AG04449 (cell line): Measurements from ENCODE around the gene RTCA.

ENCODE experiments used
- CTCF ChIA-PET: fragments of 350-600 bp; formaldehyde crosslinking; extraction: SDS; loops from one replicate; lab custom pipeline; 2021; ENCODE audit warnings: antibody characterized with exemption; lab: Yijun Ruan, JAX
- POLR2A ChIA-PET: fragments of 400-600, 350-600 bp; formaldehyde crosslinking; extraction: SDS; loops from one replicate; lab custom pipeline; 2020; ENCODE audit warnings: antibody characterized with exemption, inconsistent platforms; lab: Yijun Ruan, JAX
- DNase-seq: peaks from one replicate; pipeline ENCODE4 v3.0.0-alpha.2; 2010; ENCODE audit warnings: low read depth, low spot score
- H3K4me3 ChIP-seq: 2 replicates; pipeline ENCODE4 v1.5.1; 2011; ENCODE audit warnings: low read depth, mild to moderate bottlenecking, control low read depth, low read length
- CTCF ChIP-seq: IDR thresholded peaks from one replicate; pipeline ENCODE4 v1.5.1; 2011; ENCODE audit warnings: mild to moderate bottlenecking, moderate library complexity, low read length, control low read depth, inconsistent platforms; ENCODE audit not compliant: insufficient read depth; ENCODE audit errors: missing control alignments

RTCA gene

DNA sequence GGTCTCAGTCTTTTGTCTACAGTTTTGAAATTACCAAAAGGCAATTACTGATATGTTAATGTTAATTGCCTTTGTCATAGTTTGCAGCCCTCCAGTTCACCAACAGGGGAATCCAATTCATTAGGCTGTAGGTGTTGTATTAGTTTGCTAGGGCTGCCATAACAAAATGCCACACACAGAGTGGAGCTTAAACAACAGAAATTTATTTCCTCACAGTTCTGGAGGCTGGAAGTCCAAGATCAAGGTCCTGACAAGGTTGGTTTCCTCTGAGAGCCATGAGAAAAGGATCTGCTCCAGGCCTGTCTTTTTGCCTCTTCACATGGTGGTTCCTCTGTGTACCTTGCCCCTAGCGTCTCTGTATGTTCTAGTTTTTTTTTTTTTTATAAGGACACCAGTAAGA lies 1.3 kb downstream of the RTCA start:
- POLR2A ChIA-PET: no interaction called here
- DNase-seq: no peak

GRCh38 chr1:100268202-100268601 lies 2.2 kb downstream of the RTCA start:
- CTCF ChIA-PET: interaction anchor here (1.0 kb wide), 1 partner anchor 22 kb away, joined by 3 read pairs; no protein-coding TSS in a partner anchor
- no peak for TF ChIP-seq CTCF
- POLR2A ChIA-PET: no interaction called here
- DNase-seq: no peak
- no peak overlapping the region for H3K4me3 ChIP-seq

More for the DNA sequence above, 1.3 kb downstream of the RTCA start:
- peak overlapping the region; percentile 90 for H3K4me3 ChIP-seq
- TF ChIP-seq CTCF: no peak
- CTCF ChIA-PET: interaction anchor here (1.7 to 2.7 kb wide), 2 partner anchors 191 to 460 kb away, joined by 4 to 16 read pairs; no protein-coding TSS in a partner anchor

- CTCF ChIA-PET: no interaction called here
- H3K4me3 ChIP-seq: no peak overlapping the region
- no peak for DNase-seq
- TF ChIP-seq CTCF: no peak
- POLR2A ChIA-PET: no interaction called here
Observed at GRCh38 chr1:100277866-100278265, 11.8 kb downstream of the RTCA start.

- ChIA-PET POLR2A (no interaction called here), CTCF (no interaction called here)
- H3K4me3 ChIP-seq: no peak overlapping the region
- DNase-seq: no peak
- no peak for TF ChIP-seq CTCF
Observed at GRCh38 chr1:100279358-100279923, 13.4 kb downstream of the RTCA start.

- DNase-seq: no peak
- no peak overlapping the region for H3K4me3 ChIP-seq
- ChIA-PET CTCF (no interaction called here), POLR2A (no interaction called here)
- no peak for TF ChIP-seq CTCF
Observed at GRCh38 chr1:100279954-100280682, 14.1 kb downstream of the RTCA start.

DNA sequence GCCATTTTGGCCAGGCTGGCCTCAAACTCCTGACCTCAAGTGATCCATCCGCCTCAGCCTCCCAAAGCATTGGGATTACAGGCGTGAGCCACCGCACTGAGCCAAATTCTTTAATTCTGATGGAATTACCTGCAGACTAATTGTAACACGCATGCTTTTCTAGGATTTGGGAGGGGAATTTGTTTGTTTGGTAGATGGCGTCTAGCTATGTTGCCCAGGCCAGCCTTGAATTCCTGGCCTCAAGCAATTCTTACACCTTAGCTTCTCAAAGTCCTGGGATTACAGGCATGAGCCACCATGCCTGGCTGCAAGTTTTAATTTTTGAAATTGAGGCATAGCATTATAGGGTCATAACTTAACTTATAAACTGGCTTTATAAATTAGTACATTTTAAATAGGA lies 18.6 kb downstream of the RTCA start:
- no peak overlapping the region for H3K4me3 ChIP-seq
- TF ChIP-seq CTCF: no peak
- CTCF ChIA-PET: interaction anchor here (1.5 kb wide), 1 partner anchor 9 kb away, joined by 4 read pairs; no protein-coding TSS in a partner anchor
- POLR2A ChIA-PET: interaction anchor here (0.6 kb wide), 1 partner anchor 38 kb away, joined by 3 read pairs; no protein-coding TSS in a partner anchor
- no peak for DNase-seq
